T-helper 9 cell (primary cell): Measurements from ENCODE around the gene MAN2B2.
A peak's percentile ranks its signal among the peaks of the same experiment; 100 is the strongest.

Experiments
- DNase-seq: peaks from one replicate; pipeline ENCODE4 v3.0.0-alpha.2; 2020

The MAN2B2 gene

DNA sequence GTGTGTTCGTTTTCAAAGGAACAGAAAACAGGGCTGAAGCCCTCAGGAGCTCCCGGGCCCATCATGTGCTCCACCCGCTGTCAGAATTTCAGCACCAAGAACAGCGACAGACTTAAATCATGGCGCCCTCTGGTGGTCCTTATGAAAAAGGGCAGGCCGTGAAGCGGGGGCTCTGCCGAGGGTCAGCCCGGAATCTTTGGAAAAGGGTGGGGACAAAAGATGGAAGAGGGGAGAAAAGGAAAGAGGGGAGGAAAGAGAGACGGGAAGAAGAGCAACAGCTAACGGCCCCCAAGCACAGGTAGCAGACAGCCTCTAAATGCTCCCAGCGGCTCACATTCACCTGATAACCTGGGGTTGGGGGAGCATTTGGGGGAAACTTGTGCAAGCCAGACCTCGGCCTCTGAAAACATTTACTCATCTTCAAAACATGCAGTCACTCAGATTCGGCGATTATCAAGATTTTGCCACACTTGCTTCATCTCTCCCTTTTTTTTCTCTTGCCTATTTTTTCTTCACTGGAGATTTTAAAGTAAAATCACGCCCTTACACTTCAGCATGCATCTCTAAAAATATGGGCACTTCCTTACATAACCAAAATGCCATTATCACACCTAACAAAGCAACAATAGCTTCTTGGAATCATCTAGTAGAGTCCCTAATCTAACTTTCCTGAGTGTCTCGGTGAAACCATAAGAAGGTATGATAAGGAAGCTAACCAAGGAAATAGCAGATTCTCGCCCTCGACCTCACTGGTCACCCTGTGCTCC is 28.1 kb upstream of the MAN2B2 start:
- peak; percentile 14 for DNase-seq

DNA sequence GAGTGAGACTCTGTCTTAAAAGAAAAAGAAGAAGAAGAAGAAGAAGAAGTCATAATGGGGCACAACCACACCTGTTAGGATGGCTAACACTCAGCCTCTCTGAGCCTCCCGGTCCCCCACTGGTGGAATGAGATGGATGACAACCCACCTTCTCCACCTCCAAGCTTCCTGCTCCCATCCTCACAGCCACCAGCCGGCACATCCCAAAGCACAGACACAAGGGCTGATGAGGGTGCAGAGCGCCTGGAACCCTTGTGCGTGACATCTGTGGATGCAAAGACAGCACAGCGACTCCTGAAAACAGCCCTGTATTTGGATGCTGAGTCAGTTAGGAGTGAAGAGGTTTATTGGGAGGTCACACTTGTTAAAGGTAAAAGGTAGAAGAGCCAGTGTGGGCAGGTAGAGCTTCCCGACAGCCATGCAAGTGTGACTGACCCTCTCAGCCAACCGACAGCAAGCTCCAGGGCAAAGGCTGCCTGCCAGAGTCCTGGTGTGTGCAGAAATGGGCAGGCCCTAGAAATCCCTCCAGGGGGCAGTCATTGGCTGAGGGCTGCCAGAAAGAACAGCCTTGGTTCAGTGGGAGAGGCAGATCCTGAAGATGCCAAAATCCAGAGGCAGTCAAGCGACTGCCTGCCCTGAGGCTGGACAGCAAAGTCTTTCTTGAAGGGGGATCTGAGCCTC is 26.6 kb upstream of the MAN2B2 start:
- DNase-seq = no peak

DNA sequence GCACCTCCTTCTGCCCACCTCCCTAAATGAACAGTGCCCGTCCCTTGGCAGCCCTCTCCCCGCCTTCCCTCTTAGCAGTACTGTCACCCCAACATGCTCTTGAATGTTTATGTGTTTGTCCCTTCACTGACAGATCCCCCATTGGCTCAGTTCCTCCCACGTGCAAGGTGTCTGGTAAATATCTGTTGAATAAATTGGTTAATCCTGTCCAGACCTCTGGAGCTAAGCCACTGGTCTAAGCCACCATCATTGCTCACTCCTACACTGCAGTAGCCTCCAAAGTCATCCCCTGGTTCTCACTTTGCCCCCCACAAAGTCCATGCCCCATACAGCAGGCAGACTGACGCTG is 26.1 kb upstream of the MAN2B2 start:
- no peak for DNase-seq

DNA sequence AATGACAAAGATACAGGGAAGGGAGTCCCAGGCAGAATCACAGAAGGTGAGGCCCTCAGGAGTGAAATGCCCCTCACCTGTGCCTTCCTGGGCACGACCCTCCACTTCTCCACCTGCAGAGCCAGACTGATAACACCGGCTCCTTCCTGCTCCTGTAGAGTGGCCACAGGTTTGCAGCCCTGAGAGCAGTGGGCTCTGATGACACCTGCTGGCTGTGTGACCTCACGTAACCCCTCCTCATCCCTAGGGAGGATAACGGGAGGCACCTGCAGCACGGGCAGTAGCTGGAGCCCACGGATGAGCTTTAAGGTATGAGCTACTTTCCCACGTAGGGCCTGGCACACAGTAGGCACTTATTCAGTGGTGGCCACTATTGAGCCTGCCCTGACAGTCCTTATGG is 25.5 kb upstream of the MAN2B2 start:
- no peak for DNase-seq

DNA sequence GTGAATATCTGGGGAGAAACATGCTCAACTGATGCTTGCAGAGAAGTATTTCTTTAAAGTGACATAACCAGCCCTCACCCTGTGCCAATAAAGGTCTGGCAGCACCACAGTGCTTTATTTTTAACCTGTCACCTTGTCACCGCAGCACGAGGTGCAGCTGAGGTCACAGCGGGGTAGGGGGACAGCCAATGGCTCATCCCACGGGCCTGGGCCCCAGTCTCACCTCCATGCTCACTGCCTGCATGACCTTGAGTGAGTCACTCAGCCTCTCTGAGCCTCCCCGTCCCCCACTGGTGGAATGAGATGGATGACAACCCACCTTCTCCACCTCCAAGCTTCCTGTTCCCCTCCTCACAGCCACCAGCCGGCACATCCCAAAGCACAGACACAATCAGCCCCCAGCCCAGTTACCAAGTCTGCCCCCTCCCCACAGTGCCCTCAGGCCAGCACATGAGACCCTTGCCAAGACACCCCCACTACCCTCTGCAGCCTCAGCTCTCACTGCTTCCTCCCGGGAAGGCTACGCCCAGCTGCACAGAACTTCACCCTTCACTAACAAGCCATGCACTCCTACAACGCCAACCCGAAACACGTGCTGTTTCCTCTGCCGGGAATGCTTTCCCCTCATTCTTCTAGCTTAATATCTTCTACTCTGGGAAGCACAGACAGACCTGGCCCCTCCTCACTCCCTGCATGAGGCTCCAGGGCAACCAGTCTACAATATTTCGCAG is 24.9 kb upstream of the MAN2B2 start:
- DNase-seq = no peak

DNA sequence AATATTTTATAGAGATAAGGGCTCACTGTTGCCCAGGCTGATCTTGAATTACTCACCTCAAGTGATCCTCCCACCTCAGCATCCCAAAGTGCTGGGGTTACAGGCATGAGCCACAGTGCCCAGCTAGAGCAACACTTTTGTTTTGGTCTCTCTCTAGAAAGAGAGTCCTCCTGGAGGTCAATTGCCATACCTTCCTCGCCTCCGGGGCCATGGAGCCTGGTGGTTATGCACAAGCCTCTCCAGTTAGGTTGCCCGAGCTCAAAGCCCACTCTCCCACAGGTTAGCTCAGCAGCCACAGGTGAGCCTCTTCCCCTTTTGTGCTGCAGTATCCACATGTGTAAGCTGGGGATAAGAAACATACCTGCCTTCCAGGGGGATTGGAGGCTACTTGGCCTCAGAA is 24.2 kb upstream of the MAN2B2 start:
- DNase-seq = no peak

DNA sequence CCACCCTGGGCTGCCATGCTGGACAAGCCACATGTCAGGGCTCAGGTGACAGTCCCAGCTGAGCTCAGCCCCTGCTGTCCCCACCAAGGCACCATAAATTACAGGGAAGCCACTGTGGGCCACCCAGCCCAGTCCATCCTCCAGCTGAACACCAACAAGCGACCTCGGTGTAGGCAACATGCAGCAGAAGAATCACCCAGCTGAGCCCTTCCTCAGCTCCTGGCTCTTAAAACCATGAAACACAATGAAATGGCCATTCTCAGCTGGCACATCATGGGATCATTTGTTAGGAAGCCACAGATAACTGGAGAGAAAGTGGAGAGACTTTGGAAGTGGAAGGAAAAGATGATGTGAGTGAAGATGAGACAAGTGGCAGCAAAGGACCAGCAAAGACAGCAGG is 23.3 kb upstream of the MAN2B2 start:
- no peak for DNase-seq

DNA sequence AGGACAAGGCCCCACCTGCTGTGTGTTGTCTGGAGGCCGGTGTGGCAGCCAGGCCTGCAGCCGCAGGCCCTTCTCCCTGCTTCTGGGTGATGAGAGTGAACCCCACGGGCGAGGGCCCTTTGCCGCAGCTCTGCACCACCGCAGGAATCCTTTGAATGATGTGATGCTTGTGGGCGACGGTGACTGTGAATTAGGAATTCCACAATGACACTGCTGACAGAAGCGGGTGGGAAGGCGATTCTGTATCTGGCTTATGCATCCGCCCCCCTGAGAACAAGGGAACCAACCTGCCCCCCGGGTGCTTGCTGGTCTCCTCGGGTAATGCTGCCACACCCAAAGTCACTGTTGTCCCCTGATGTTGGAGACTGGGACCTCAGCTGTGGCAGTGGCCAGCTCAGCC is 19.5 kb upstream of the MAN2B2 start:
- no peak for DNase-seq

DNA sequence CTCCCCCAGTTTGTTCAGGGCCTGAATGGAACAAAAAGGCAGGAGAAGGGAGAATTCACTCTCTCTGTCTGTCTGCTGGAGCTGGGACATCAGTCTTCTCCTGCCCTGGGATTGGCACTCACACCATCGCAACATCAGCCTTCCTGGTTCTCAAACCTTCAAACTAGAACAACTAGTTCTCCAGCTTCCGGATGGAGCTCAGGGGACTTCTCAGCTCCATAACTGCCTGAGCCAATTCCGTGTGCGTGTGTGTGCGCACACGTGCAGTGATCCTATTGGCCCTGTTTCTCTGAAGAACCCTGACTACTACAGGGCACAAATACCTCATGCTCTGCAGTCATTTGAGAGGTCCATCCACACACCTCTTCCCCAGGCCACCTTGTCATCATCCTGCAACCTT is 18.7 kb upstream of the MAN2B2 start:
- DNase-seq = no peak

DNA sequence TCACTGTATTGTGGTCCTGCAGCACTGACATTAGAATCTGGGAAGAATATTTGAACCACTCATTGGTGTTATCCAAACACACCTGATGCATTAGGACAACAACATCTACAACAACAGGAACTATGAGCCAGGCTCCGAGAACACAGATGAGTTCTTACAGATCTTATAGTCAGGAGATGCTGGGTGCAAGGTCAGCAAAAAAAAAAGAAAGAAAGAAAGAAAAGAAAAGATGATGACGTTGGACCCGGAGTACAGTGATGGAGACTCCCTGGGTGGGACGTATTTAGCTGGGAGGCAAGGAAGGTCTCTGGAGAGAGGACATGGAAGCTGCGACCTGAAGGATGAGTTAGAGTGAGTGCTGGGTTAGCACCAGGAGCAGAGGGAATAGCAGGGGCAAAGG is 17.8 kb upstream of the MAN2B2 start:
- DNase-seq = no peak

DNA sequence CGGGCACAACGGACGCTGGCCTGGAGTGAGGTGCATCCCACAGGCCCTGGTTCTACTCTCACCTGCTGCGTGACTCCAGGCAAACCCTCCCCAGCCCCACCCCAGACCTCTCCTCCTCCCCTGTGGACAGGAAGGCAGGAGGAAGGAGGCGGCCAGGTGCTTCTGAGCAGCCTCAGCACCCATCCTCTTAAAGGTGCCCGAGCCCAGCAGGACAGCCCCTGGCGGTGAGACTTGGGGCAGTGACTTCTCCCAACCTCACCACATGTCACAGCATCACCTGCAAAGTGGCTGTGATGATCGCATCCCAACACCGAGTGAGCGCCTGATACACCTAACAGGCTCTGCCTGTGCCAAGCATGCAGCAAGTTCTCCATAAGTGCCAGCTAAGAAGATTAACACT is 17.1 kb upstream of the MAN2B2 start:
- DNase-seq = no peak

DNA sequence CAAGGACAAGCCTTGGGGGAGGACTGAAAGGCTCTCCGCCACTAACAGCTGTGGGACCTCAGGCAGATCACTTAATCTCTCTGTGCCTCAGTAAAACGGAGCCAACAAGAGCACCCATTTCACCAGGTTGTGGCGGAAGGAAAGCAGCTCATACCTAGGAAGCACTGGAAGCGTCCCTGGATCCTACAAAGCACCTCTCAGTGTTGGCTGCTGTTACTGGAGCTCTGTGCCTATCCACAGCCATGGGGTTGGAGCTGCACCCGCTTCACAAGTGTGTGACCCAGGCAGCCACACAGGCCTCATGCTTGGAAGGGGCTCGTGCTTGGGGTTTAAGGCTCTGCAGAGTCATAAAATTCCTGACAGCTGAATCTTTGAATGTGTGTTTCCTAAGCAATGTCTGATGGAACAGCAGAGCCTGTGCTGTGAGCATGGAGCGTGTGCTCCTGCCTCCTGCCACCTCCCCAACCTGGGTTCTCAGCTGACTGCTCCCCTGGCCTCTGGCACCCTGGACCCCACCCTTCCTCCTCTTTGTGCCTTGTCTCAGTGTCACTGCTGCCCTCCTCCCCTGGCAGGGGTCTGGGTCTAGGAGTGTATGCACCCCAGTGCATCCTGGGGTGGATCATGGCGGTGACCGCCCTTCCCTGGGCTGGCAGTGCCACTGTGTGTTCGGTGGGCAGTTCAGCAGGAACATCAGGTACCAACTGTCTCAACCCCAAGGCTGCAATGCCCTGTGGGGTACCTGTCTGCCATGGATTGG is 14.4 kb upstream of the MAN2B2 start:
- DNase-seq = no peak

DNA sequence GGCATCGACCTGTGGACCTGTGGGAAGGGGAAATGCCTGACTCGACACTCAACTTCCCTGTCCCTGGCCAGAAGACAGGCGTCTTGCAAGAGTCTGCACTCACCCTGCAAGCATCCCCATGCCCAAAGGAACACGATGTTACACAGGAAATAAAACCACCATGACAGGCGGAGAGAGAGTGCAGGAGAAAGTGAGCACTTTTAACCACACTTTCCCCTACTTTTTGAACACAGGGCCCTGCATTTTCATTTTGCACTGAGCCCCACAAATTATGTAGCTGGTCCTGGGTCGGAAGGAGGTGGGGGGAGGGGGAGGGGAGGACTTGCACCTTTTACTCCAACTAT is 13.8 kb upstream of the MAN2B2 start:
- no peak for DNase-seq

DNA sequence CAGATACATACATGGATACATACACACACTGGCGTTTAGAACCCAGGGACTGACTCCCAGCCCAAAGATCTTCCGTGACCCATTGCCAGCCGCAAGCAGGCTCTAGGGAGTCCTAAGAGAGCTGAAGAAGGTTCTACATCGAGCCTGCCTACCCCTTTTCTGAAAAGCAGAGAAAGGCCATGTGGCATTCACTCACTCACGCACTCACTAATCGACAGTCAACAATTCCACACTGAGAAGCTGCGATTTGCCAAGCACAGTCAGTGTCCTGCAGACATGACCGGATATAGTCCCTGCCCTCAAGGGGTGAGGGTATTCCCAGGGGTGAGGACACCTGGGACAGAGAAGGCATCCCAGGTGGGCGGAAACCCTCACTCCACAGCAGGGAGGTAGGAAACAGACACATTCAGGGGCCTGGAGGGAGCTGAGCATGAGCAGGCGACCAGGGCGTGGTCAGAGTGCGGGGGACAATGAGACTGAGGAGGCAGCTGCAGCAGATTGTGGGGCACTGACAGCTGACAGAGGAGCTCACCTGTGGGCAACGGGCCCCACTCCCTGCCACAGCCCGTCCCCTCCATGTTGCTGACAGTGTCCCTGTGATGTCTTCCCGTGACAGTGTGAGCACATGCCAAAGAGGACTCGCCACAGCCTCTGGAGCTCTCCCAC is 13.2 kb upstream of the MAN2B2 start:
- DNase-seq = no peak

DNA sequence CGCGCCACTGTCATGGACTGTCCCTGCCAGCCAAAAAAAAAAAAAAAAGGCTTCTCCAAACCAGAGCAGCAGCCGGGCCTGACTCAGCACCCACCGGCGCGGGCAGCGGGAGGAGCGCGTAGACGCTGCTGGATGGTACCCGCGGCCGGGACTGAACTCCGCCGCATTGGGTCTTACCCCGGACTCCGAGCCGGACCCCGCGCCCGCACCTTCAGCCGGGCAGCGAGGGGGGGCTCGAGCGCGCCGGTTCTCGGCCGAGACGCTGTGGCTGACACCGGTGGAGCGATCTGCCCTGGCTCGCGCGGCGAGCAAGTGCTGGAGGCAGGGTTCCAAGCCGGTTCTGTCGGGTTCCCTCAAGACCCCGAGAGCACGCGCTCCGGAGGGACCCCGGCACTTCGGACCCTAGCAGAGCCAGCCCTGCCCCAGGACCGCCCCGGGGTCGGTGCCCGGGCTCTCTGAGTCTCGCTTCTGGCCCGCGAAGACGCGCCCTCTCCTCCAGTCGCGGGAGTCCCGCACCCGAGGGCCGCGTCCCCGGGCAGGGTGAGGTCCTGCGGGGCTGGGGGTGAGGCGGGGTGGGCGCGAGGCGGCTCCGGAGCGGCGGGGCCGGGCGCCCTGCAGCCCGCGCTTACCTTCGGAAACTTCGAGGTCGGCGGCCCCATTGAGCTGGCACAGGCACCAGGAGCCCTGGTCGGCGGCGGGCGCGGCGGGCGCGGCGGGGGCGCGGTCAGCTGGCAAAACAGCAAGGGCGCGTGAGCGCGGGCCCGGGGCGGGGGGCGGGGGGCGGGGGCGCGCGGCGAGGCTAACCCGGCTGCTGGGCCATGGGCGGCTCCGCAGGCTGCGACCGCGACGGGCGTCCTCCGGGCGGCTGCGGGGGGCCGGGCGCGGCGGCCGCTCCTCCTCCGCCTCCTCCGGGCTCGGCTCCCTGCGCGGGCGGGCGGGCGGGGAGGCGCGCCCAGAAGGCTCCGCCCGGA is 11.8 kb upstream of the MAN2B2 start:
- no peak for DNase-seq

DNA sequence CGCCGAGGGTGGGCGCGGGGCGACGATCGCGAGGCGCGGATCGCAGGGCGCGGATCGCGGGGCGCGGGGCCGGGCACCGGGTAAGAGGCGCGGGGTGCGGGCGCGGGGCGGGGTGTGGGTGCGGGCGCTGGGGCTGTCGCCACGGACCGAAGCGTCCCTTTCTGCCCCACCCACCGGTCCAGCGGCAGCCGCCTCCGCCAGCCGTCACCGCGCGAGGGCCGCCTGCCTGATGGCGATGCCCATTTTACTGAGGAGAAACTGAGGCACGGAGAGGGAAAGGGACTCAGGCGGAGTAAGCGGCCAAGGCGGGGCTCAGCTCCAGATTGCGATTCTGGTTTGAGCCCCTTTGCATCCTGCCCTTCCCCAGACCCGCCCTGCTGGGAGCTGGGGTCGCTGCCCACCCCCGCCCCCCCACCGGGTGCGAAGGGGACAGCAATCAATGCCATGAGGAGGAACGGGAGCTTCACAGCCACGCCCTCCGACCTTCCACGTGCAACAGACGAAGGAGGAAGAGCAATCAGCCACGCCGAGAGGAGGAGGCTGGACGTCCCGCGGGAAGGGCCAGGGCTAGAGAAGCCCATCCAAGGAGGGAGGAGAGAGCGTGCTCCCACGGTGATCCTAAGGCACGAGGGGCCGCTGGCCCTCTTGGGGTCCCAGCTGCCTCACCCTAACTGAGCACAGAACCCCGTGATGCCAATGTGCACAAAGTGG is 10.9 kb upstream of the MAN2B2 start:
- DNase-seq = no peak

DNA sequence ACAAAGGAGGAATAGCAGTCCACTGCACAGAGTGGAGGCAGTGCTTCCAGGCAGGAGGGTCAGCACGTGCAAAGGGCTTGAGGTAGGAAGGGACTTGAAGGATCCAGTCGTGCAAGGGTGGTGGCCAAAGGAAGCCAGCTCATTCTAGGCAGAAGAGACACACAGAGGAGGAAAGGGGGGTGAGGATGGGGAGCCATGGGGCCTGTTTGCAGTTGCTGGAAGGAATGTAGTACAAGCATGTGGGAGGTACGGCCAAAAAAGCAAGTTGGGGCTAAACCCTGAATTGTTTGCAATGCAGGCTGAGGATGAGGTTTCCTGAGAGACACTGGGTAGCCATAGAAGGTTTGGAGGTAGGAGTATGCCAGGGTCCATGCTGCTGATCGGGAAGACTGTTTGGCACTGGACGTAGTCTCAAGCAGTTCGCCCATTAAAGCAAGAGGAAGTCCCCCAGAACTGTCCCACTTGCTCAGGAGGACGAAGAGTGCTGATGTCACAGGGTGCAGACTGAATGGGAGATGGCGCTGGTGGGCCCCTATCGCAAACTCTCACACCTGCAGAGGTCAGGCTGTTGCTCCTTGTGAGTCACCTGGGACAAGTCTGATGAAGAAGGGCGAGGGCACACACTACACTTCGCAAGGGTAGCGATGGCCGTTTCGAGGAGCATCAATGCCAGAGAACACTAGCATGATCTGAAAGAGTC is 9.1 kb upstream of the MAN2B2 start:
- no peak for DNase-seq

DNA sequence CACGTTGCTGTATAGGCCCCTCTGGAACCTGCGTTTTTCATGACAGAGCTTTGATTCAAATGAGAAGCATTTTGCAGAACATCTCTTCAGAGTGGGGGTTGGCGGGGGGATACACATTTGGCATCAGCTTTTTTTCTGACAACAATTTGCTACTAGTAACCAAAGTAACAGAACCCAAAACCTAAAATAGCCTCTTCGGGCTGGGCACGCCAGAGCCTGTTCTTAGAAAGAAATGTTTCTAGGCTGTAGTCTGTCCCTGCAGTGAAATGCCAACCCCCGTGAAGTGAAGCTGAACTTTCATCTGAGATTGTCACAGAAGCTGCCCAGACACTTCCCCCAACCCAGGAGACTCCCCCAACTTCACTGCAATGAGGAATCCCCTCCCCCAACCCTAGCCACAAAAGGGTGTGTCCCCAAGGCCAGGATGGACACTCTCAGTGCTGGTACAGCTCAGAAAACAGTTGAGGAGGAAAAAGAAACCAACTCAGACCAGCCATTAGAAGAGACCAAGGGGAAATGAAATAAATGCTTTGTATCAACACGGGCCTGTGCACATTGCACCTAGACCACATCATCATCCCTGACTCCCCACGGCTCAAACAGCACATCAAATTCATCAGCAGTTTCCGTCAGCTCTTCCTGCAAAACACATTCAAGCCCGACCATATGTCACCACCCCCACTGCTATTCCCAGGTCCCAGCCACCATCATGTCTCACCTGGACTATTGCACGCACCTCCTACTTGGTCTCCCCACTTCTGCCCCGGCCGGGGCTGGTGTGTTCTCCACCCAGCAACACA is 8.4 kb upstream of the MAN2B2 start:
- DNase-seq = no peak

DNA sequence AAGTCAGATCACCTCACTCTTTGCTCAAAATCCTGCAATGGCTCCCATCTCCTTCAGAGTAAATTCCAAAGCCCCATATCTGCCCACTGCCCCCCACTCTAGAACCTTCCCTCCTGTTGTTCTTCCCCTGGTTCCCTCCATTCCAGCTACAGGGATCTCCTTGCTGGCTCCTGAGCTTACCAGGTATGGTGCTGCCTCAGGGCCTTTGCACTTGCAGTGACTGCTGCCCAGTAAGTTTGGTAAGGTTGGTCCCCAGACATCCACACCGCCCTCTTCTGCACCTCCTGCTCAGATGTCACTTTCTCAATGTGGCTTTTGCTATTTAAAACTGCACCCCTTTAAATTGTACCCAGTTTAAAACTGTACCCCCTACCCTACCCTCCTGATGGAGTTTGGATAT is 7.8 kb upstream of the MAN2B2 start:
- no peak for DNase-seq

DNA sequence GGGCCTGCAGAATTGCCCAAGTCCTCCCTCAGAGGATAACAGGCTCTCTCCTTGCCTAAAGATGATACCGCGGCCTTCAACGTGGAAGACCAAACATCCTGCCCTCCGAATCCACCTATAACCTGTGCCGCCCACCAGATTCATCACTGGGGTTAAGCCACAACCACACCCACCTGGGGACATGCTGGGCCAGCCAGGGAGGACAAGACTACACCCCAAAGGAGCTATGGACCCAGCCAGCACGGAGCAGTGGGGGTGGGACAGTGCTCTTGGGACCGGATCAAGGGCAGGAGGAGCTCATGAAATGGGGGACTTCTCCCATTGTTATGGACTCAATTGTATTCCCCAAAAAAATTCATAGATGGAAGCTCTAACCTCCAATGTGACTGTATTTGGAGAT is 6.8 kb upstream of the MAN2B2 start:
- no peak for DNase-seq
